Effector memory CD4-positive, alpha-beta T cell (primary cell): ENCODE results near the gene FOXN3.

Experiments
- DNase-seq, 3 donors: peaks; one replicate each; pipeline ENCODE4 v3.0.0-alpha.2; 2020
- H3K27ac ChIP-seq: 2 replicates; pipeline ENCODE4 v1.7.0; 2013; ENCODE audit warnings: mild to moderate bottlenecking, low read length, moderate library complexity; ENCODE audit not compliant: insufficient read depth, poor library complexity, severe bottlenecking
- H3K27me3 ChIP-seq: replicated peaks from 2 replicates; pipeline ENCODE4 v1.7.0; 2013; ENCODE audit warnings: mild to moderate bottlenecking, low read length; ENCODE audit not compliant: insufficient read depth, control insufficient read depth, poor library complexity, severe bottlenecking
- H3K36me3 ChIP-seq: 2 replicates; pipeline ENCODE4 v1.7.0; 2013; ENCODE audit warnings: mild to moderate bottlenecking, low read length, moderate library complexity; ENCODE audit not compliant: control insufficient read depth, insufficient read depth
- H3K4me1 ChIP-seq: 2 replicates; pipeline ENCODE4 v1.7.0; 2013; ENCODE audit warnings: low read length, mild to moderate bottlenecking; ENCODE audit not compliant: control insufficient read depth, insufficient read depth, poor library complexity, severe bottlenecking
- H3K4me3 ChIP-seq: 2 replicates; pipeline ENCODE4 v1.7.0; 2013; ENCODE audit warnings: low read length, low read depth, mild to moderate bottlenecking; ENCODE audit not compliant: insufficient read depth, poor library complexity, severe bottlenecking
- H3K9me3 ChIP-seq: 2 replicates; pipeline ENCODE4 v1.7.0; 2013; ENCODE audit warnings: mild to moderate bottlenecking, low read length, moderate library complexity; ENCODE audit not compliant: control insufficient read depth

FOXN3 gene

GRCh38 chr14:89226801-89227495 lies 190.1 kb downstream of the FOXN3 start:
- no peak overlapping the region for H3K27ac ChIP-seq
- no peaks in the 10 kb centered on the region for H3K4me1 ChIP-seq
- no peak for DNase-seq
- H3K36me3 ChIP-seq = no peaks in the 10 kb centered on the region
- no peak overlapping the region for H3K4me3 ChIP-seq
- H3K9me3 ChIP-seq = no peaks in the 10 kb centered on the region
- no peaks in the 10 kb centered on the region for H3K27me3 ChIP-seq

- Histone ChIP-seq H3K4me3 (no peak overlapping the region), H3K9me3 (no peaks in the 10 kb centered on the region), H3K4me1 (peaks cover 7% of the 10 kb centered on the region), H3K27me3 (no peaks in the 10 kb centered on the region), H3K36me3 (no peaks in the 10 kb centered on the region), H3K27ac (no peak overlapping the region)
- no peak for DNase-seq
These were observed 191.4 kb downstream of the FOXN3 start for GRCh38 chr14:89225607-89226006.

DNA sequence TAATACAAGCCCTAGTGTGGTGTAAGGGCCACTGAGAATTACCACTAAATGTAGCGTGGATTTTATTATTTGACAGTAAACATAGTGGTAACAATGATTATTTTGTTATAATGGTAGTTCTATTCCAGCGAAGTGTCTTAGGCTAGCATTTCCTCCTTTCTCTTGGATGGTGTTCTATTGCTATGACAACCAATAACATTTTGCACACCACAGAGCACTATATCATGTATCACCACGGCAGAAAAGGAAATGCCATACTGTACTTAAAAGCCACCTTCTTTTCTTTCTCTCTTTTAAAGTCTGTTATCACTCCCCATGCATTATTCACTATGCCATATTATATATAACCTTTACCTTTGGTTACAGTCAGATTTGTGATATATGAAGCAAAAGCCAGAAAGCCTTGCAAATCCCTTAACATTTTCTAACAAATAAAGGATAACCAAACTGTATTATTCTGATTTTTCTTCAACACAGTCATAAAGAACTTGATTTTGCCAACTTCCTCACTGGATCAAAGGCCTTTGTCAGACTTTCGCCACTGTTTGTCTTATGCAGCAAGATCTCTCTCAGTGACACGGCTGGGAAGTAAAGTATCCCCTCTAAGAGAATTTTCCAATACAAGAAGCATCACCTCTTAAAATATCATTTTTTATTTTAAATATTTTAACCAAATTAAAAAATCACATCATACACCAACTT lies 195.8 kb downstream of the FOXN3 start:
- H3K27ac ChIP-seq = no peak overlapping the region
- peaks cover 6% of the 10 kb centered on the region for H3K36me3 ChIP-seq
- H3K27me3 ChIP-seq = no peaks in the 10 kb centered on the region
- DNase-seq = no peak
- H3K9me3 ChIP-seq = no peaks in the 10 kb centered on the region
- no peak overlapping the region for H3K4me3 ChIP-seq
- H3K4me1 ChIP-seq = peaks cover 7% of the 10 kb centered on the region

DNA sequence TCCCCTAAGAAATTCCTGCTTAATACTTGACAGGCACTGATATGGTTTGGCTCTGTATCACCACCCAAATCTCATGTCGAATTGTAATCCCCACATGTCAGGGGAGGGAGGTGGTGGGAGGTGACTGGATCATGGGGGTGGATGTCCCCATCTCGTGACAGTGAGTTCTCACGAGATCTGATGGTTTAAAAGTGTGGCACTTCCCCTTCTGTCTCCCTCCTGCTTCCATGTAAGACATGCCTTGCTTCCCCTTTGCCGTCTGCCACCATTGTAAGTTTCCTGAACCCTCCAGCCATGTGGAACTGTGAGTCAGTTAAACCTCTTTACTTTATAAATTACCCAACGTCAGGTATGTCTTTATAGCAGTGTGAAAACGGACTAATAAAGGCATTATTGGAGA lies 198.0 kb downstream of the FOXN3 start:
- peaks cover 7% of the 10 kb centered on the region for H3K4me1 ChIP-seq
- H3K36me3 ChIP-seq = peaks cover 6% of the 10 kb centered on the region
- no peak overlapping the region for H3K27ac ChIP-seq
- H3K27me3 ChIP-seq = no peaks in the 10 kb centered on the region
- no peak overlapping the region for H3K4me3 ChIP-seq
- no peak for DNase-seq
- no peaks in the 10 kb centered on the region for H3K9me3 ChIP-seq

GRCh38 chr14:89217891-89218290 lies 199.1 kb downstream of the FOXN3 start:
- H3K4me1 ChIP-seq = peaks cover 7% of the 10 kb centered on the region
- DNase-seq = no peak
- H3K27ac ChIP-seq = no peak overlapping the region

GRCh38 chr14:89215531-89215930 lies 201.5 kb downstream of the FOXN3 start:
- no peaks in the 10 kb centered on the region for H3K4me1 ChIP-seq
- H3K36me3 ChIP-seq = peaks cover 6% of the 10 kb centered on the region
- no peaks in the 10 kb centered on the region for H3K9me3 ChIP-seq
- DNase-seq = no peak
- no peak overlapping the region for H3K4me3 ChIP-seq
- no peaks in the 10 kb centered on the region for H3K27me3 ChIP-seq
- H3K27ac ChIP-seq = no peak overlapping the region

More at GRCh38 chr14:89217891-89218290, 199.1 kb downstream of the FOXN3 start:
- H3K36me3 ChIP-seq = peaks cover 6% of the 10 kb centered on the region
- no peak overlapping the region for H3K4me3 ChIP-seq
- no peaks in the 10 kb centered on the region for H3K27me3 ChIP-seq
- no peaks in the 10 kb centered on the region for H3K9me3 ChIP-seq

DNA sequence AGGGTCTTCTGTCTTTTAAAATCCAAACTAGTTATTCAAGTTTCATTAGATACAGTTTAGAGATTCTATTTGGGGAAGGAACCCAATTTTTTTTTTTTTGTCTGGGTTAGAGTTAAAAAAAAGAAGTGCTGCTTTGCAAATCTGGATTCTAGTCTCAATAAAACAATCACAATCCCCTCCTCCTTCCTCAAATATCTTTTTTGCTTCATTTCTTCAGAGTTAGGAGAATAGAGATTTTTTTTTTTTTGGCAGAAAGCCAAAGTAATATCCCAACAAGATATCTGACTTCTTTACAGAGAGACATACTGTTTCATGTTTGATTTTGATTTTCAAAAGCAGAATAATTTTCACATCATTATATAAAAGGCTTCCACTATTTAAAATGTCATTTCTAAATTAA lies 201.9 kb downstream of the FOXN3 start:
- H3K27ac ChIP-seq = no peak overlapping the region

DNA sequence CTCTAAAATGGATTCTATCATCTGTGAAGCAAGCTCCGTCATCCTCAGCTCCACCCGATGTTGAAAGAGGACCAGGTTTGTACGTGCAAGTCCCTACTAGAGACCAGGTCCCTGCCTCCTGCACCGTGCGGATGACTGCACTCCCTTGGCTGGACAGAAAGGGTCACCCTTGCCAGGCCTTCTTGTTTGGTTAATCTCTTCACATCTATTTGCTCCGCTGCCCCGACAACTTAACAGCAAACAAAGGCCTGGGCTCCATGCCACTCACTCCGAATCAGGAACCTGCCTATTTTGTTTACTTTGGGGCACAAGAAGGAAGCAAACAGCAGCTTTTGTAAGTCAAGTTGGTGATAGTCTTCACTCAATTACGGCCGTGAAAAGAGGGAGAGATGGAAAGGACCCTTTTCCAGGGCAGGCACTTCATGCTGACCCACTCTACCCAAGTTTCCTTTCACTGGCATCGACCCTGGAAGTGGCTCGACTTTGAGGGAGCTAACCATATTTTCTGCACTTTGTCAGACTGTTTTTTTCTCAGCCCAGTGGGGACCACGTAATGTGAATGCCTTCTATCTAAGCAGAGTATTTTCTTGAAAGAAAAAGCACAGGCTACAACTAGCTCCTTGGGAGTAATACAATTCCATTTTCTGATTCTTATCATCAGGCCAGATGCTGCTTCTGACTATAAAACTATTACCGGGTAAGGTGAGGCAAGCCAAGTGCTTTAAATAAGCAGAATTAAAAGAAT lies 202.6 kb downstream of the FOXN3 start:
- no peaks in the 10 kb centered on the region for H3K27me3 ChIP-seq
- no peaks in the 10 kb centered on the region for H3K4me1 ChIP-seq
- no peak overlapping the region for H3K4me3 ChIP-seq
- no peak for DNase-seq
- H3K9me3 ChIP-seq = no peaks in the 10 kb centered on the region
- peaks cover 3% of the 10 kb centered on the region for H3K36me3 ChIP-seq
- H3K27ac ChIP-seq = no peak overlapping the region

More for the DNA sequence above, 201.9 kb downstream of the FOXN3 start:
- no peak overlapping the region for H3K4me3 ChIP-seq
- H3K27me3 ChIP-seq = no peaks in the 10 kb centered on the region
- no peaks in the 10 kb centered on the region for H3K4me1 ChIP-seq
- no peak for DNase-seq
- H3K36me3 ChIP-seq = peaks cover 6% of the 10 kb centered on the region
- H3K9me3 ChIP-seq = no peaks in the 10 kb centered on the region

DNA sequence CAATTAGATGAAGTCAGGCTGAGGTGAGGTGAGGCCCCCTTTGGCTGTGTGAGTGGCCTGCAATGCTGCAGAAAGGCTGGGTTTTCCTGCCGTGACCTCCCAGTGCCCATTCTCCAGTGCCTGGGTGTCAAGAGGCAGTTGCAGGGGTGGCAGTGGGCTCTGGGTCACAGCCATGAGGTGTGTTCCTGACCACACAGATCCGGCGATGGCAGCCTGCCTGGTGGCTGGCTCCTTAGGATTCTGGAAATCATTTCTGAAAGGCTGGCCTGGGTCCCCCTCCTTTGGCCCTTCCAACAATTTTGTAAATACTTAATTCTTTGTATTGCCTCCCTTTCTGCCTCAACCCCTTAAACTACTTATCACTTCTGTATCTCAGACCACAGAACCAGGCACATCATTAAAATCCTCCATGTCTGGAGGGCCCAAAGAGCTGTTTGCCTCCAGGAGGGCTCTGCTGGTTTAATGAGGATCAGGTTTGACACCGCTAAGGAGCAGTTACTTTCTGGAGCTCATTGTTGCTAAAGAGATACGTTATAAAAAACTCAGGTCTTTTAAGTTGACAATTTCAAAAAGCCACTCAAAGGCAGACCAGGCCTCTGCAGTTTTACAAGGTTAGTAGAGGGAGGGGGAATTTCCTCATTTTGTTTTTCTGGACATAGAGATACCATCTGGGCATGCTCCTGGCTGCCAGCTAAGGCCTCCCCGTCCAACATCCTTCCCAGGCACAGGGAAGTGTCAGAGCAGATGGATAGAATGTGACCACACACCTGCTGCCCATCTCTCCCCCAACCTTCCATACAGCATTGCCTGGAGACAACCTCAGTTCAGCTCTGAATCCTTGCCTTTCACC lies 204.4 kb downstream of the FOXN3 start:
- H3K27ac ChIP-seq = no peak overlapping the region
- no peaks in the 10 kb centered on the region for H3K9me3 ChIP-seq
- no peaks in the 10 kb centered on the region for H3K4me1 ChIP-seq
- no peak overlapping the region for H3K4me3 ChIP-seq
- no peaks in the 10 kb centered on the region for H3K27me3 ChIP-seq
- DNase-seq = no peak
- H3K36me3 ChIP-seq = no peaks in the 10 kb centered on the region
